OCI-LY1 (cell line): Measurements from ENCODE around the gene THSD1.

Experiments used
- EZH2 ChIP-seq: fragments of 200-600 bp; sonication (generic), shearing (Covaris generic); IDR thresholded peaks from 2 replicates; pipeline ENCODE4 v1.8.0; 2017; ENCODE audit warnings: borderline replicate concordance, mixed run types, mild to moderate bottlenecking, antibody characterized with exemption, low read length, moderate library complexity, mixed read lengths
- TF ChIP-seq, protein P1 (sequence below): fragments of 200-600 bp; sonication (generic), shearing (Covaris generic); IDR thresholded peaks from 2 replicates; pipeline ENCODE4 v1.5.1; 2017; ENCODE audit warnings: mild to moderate bottlenecking, antibody characterized with exemption, low read length, moderate library complexity, mixed read lengths

DNA sequence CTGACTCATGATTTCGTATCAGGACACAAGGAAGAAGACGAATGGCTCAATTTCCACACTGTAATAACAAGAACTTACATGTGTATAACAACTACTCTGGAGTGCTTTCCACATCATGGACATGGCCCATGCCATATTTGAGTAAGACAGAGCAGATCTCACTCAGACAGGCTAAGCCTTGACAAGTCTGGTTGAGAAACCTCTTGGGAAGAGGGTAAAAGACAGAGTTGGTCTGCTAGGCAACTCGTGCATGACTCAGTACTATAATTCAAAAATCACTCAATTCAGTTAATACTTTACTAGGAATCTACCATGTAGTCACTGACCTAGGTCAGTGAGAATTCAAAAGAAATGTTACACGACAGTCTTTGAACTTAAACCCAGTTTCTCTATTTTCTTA lies 5.7 kb upstream of the THSD1 start:
- TF ChIP-seq, protein P1, sequence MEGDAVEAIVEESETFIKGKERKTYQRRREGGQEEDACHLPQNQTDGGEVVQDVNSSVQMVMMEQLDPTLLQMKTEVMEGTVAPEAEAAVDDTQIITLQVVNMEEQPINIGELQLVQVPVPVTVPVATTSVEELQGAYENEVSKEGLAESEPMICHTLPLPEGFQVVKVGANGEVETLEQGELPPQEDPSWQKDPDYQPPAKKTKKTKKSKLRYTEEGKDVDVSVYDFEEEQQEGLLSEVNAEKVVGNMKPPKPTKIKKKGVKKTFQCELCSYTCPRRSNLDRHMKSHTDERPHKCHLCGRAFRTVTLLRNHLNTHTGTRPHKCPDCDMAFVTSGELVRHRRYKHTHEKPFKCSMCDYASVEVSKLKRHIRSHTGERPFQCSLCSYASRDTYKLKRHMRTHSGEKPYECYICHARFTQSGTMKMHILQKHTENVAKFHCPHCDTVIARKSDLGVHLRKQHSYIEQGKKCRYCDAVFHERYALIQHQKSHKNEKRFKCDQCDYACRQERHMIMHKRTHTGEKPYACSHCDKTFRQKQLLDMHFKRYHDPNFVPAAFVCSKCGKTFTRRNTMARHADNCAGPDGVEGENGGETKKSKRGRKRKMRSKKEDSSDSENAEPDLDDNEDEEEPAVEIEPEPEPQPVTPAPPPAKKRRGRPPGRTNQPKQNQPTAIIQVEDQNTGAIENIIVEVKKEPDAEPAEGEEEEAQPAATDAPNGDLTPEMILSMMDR = no peak
- no peak for TF ChIP-seq EZH2
